HG02588 (cell line): Measurements from ENCODE around the gene NAV2.
A peak's percentile ranks its signal among the peaks of the same experiment; 100 is the strongest.
"Not testable (repeated sequence)": the region's sequence is repeated elsewhere in the genome, so short reads cannot be mapped to it uniquely, and the experiment has no call there.

ENCODE experiments used
- ATAC-seq: cut with Tn5 transposase; IDR thresholded peaks from one replicate; pipeline ENCODE4 v1.9.1; 2021; ENCODE audit warnings: mild to moderate bottlenecking, moderate library complexity; ENCODE audit not compliant: unreplicated experiment

Gene NAV2

GRCh38 chr11:19938866-19939265 is 226.2 kb downstream of the NAV2 start:
- no peak for ATAC-seq

GRCh38 chr11:19939415-19939929 is 226.8 kb downstream of the NAV2 start:
- ATAC-seq: no peak

- no peak for ATAC-seq
Measured at GRCh38 chr11:19940831-19941230, 228.2 kb downstream of the NAV2 start.

- no peak for ATAC-seq
Measured at GRCh38 chr11:19946681-19947080, 234.0 kb downstream of the NAV2 start.

GRCh38 chr11:19947537-19948114 is 235.0 kb downstream of the NAV2 start:
- no peak for ATAC-seq

- no peak for ATAC-seq
Measured at GRCh38 chr11:19949606-19950005, 237.0 kb downstream of the NAV2 start.

- ATAC-seq: peak; percentile 74
Measured at GRCh38 chr11:19951558-19952115, 239.0 kb downstream of the NAV2 start.

GRCh38 chr11:19952116-19952605 is 239.5 kb downstream of the NAV2 start:
- no peak for ATAC-seq

- ATAC-seq: no peak
Measured at GRCh38 chr11:19952911-19953310, 240.3 kb downstream of the NAV2 start.

GRCh38 chr11:19953336-19953735 is 240.7 kb downstream of the NAV2 start:
- ATAC-seq: no peak

- no peak for ATAC-seq
Measured at GRCh38 chr11:19953909-19954308, 241.3 kb downstream of the NAV2 start.

- ATAC-seq: no peak
Measured at GRCh38 chr11:19954899-19955298, 242.3 kb downstream of the NAV2 start.

GRCh38 chr11:19955660-19956059 is 243.0 kb downstream of the NAV2 start:
- ATAC-seq: no peak

- ATAC-seq: no peak
Measured at GRCh38 chr11:19956228-19956627, 243.6 kb downstream of the NAV2 start.

- ATAC-seq: no peak
Measured at GRCh38 chr11:19957294-19957943, 244.8 kb downstream of the NAV2 start.

GRCh38 chr11:19958204-19958603 is 245.6 kb downstream of the NAV2 start:
- no peak for ATAC-seq

GRCh38 chr11:19959210-19959609 is 246.6 kb downstream of the NAV2 start:
- ATAC-seq: no peak

GRCh38 chr11:19959648-19960059 is 247.0 kb downstream of the NAV2 start:
- no peak for ATAC-seq

GRCh38 chr11:19960410-19960809 is 247.8 kb downstream of the NAV2 start:
- not testable (repeated sequence) for ATAC-seq

- no peak for ATAC-seq
Measured at GRCh38 chr11:19961225-19961624, 248.6 kb downstream of the NAV2 start.

- no peak for ATAC-seq
Measured at GRCh38 chr11:19962053-19962800, 249.6 kb downstream of the NAV2 start.
